Panc1 (cell line): ENCODE data around the gene THADA.

Experiments used
- POLR2AphosphoS5 ChIP-seq: IDR thresholded peaks from 2 replicates; pipeline ENCODE4 v1.6.1; 2012; ENCODE audit warnings: mild to moderate bottlenecking, low read depth, low read length, moderate library complexity
- TF ChIP-seq, protein P1 (sequence below): fragments of 450-650 bp; IDR thresholded peaks from 2 replicates; pipeline ENCODE4 v1.5.1; 2017; ENCODE audit warnings: mild to moderate bottlenecking

- TF ChIP-seq, protein P1, sequence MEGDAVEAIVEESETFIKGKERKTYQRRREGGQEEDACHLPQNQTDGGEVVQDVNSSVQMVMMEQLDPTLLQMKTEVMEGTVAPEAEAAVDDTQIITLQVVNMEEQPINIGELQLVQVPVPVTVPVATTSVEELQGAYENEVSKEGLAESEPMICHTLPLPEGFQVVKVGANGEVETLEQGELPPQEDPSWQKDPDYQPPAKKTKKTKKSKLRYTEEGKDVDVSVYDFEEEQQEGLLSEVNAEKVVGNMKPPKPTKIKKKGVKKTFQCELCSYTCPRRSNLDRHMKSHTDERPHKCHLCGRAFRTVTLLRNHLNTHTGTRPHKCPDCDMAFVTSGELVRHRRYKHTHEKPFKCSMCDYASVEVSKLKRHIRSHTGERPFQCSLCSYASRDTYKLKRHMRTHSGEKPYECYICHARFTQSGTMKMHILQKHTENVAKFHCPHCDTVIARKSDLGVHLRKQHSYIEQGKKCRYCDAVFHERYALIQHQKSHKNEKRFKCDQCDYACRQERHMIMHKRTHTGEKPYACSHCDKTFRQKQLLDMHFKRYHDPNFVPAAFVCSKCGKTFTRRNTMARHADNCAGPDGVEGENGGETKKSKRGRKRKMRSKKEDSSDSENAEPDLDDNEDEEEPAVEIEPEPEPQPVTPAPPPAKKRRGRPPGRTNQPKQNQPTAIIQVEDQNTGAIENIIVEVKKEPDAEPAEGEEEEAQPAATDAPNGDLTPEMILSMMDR: no peak
- no peak for TF ChIP-seq POLR2AphosphoS5
Measured at GRCh38 chr2:43198263-43198662, 397.6 kb downstream of the THADA start.
